LNCAP (cell line): Measurements from ENCODE around the gene APOL2.

Source experiments
- TF ChIP-seq, protein P1 (sequence below): fragments of 450-650 bp; IDR thresholded peaks from 2 replicates; pipeline ENCODE4 v1.5.1; 2017; ENCODE audit warnings: mild to moderate bottlenecking

APOL2 gene

DNA sequence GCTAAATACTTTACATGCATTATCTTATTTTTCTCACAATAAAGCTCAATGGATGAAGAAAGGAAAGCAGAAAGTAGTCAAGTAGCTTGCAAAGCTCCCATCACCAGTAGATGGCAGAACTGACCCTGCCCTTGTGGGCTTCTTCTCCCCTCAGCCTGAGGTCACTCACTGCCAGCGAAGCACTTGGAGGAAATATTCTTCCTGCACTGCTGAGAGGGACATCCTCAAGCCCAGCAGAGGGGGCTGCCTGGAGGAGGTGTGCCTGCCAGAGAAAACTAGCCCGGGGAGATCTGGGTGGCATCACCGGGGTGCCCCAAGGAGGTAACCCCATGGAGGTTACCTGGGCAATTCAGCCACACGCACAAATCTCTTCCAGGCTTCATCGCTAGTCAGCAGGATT, 44.4 kb downstream of the APOL2 start:
- TF ChIP-seq, protein P1, sequence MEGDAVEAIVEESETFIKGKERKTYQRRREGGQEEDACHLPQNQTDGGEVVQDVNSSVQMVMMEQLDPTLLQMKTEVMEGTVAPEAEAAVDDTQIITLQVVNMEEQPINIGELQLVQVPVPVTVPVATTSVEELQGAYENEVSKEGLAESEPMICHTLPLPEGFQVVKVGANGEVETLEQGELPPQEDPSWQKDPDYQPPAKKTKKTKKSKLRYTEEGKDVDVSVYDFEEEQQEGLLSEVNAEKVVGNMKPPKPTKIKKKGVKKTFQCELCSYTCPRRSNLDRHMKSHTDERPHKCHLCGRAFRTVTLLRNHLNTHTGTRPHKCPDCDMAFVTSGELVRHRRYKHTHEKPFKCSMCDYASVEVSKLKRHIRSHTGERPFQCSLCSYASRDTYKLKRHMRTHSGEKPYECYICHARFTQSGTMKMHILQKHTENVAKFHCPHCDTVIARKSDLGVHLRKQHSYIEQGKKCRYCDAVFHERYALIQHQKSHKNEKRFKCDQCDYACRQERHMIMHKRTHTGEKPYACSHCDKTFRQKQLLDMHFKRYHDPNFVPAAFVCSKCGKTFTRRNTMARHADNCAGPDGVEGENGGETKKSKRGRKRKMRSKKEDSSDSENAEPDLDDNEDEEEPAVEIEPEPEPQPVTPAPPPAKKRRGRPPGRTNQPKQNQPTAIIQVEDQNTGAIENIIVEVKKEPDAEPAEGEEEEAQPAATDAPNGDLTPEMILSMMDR, result peak; percentile 63

DNA sequence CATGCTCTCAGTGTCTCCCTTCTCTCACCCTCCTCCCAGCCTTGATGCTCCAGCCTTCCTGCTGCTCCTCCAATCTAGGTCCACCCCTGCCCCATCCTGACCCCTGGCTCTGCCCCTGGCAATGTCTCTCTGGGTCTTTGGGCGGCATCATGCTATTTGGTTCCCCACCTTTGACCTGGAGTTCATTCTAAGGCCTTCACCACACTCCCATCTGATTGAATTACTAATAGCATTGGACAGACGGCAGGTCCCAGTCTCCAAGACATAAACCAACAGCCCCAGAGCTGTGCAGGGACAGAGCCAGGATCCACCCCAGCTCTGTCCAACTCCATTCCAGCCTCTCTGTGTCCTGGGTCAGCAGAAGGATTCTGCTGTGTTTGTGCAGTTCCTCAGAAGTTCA, 44.9 kb downstream of the APOL2 start:
- TF ChIP-seq, protein P1, result no peak

DNA sequence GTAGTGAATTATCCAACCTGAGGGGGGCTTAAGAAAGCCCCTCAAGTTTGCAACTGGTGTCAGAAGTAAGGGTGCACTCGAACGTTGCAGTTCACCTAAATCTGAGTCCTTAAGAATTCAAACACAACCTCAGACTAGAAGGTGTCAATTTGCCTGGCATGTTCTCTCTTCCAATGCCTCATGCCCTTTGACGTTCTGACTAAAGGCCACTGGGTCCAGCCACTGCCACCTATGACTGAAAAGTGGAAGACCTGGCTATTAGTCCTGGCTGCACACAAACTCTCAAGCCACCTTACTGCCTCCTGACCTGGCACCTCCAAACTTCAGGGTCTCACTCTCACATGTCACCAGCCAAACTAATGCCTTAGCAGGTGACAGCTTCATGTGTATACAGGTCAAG, 45.8 kb downstream of the APOL2 start:
- TF ChIP-seq, protein P1, result no peak

DNA sequence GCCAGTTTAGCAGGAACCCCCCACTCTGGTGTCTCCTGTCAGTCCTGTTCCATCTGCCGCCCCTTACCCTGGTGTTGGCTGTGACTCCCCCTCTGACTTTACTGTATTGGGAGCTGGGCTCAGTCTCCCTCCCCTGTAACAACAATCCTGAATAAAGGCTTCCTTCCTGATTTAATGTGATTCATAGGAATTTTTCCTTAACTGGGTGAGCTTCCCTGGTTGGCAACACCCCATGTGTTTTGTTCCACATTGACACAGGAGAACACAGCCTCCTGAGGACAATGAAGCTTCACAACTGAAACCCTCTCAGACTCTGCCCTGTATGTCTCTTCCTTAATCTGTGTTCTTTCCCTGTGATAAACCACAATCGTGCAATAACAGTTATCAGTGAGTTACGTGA, 46.2 kb downstream of the APOL2 start:
- TF ChIP-seq, protein P1, result no peak

DNA sequence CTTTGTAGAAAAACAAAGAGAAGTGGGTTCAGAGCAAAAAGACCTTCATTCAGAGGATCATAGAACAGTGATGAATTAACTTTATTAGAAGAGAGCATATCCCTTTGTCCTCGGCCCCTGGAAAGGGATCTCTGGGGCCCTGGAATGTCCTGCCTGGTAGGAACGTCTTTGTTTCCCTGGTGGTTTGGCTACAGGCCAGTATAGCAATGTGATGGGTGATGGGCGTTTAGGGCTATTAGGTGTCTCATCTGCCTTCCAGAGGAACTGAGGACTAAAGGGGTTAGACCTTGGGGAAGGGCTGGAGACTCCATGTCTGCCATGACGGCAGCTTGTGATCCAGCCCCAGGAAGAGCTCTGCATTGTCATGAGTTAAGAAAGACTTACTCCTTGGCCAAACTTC, 46.8 kb downstream of the APOL2 start:
- TF ChIP-seq, protein P1, result no peak

DNA sequence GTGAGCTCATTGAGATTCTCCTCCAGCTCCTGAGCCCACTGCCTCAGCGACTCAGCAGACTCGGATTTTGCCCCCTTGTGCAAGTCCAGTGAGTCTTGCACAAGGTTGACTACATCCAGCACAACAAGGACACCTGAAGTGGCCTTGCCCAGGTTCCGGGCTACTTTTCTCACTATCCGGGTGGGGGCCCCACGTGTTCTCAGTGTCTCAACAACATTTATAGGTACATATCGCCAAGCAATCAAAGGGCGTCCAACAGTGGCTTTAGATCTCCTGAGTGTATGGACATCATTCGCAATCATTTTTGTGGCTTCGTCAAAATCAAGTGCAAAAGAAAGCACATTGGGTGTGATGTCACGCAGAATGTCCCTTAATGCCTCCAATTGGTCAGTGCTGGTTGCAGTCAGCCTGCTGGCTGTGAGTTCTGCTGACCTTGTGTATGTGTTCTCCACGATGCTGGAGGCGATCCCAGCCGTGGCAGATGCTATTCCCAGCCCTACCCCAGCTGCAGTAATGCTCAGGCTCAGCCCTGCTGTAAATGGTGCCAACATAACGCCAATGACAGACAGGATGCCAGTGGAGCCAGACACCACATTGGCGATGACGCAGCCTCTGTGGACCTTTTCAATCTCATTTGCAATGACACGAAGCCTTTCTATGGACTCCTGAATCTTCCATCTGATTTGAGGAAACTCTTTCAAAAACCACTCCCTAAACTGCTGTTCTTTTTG, 48.1 kb downstream of the APOL2 start:
- TF ChIP-seq, protein P1, result no peak

DNA sequence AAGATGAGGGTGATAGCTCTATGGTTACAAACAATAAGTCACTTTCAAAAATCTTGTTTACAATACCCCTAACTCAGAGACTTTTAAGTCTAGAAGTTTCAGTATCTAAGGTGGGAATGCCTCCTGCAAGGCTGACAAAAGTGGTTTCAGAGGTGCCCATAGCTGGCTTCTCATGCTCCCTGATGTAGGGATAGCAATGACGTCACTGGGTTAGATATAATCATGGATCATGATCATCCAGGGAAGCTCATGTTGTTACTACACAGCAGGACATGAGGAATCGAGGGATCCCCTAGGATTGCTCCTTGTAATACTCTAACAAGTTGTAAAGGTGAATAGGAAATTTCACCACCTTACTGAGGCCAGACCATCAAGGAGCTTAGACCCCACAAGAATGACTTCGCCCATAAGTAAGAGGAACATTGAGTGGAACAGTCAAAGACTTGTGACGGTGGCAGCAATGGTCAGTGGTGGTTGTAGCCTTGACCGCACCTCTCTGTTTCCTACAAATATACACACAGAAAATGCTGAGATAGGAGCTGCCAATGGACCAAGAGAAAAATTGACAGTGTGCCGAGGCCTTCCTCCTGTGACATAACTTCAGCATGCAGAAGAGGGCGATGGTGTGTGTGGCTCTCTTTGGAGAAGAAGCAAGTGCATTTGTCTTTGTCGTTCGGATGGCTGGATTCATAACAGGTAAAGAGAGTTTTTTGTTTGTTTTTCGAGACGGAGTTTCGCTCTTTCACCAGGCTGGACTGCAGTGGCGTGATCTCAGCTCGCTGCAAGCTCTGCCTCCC, 53.3 kb downstream of the APOL2 start:
- TF ChIP-seq, protein P1, result no peak
